WTC11 (cell line): ENCODE results near the gene RAB26. TPM values are rescaled to one million over a fixed set of nuclear protein-coding genes. Genes with fewer than 3 reads are reported as not detected.

Experiments
- ATAC-seq: fragments of 200-7000 bp; cut with Tn5 transposase; 2 replicates; pipeline ENCODE4 v1.10.0; 2021; ENCODE audit warnings: mild to moderate bottlenecking, moderate library complexity
- CTCF ChIA-PET: fragments of 300-600 bp; sonication (Branson Sonifier 250); formaldehyde crosslinking; loops from one replicate; lab custom pipeline; 2021; ENCODE audit warnings: antibody characterized with exemption; lab: Charles Lee
- POLR2A ChIA-PET: fragments of 350-600 bp; sonication (Branson Sonifier 250); formaldehyde crosslinking; loops from one replicate; lab custom pipeline; 2021; ENCODE audit warnings: antibody characterized with exemption; lab: Charles Lee
- DNase-seq: peaks from one replicate; pipeline ENCODE4 v3.0.0; 2021; ENCODE audit warnings: low spot score
- H3K27ac Mint-ChIP-seq: 2 replicates; pipeline ENCODE4 v1.8.0; 2021; ENCODE audit warnings: mixed read lengths
- H3K27me3 Mint-ChIP-seq: 2 replicates; pipeline ENCODE4 v1.8.0; 2021; ENCODE audit warnings: low read depth, mild to moderate bottlenecking, moderate library complexity, mixed read lengths
- H3K36me3 Mint-ChIP-seq: 2 replicates; pipeline ENCODE4 v1.8.0; 2021; ENCODE audit warnings: mixed read lengths
- H3K4me1 Mint-ChIP-seq: 2 replicates; pipeline ENCODE4 v1.8.0; 2022; ENCODE audit warnings: mixed read lengths
- H3K4me3 Mint-ChIP-seq: 2 replicates; pipeline ENCODE4 v1.8.0; 2021; ENCODE audit warnings: mild to moderate bottlenecking, moderate library complexity, mixed read lengths
- H3K9me3 Mint-ChIP-seq: 2 replicates; pipeline ENCODE4 v1.8.0; 2021; ENCODE audit warnings: mixed read lengths
- AFF4 ChIP-seq: sonication (generic); formaldehyde crosslinking; IDR thresholded peaks from 2 replicates; pipeline ENCODE4 v1.8.1; 2023; ENCODE audit warnings: mild to moderate bottlenecking, missing genetic modification reagents, borderline replicate concordance
- E2F4 ChIP-seq: sonication (generic); formaldehyde crosslinking; IDR thresholded peaks from 2 replicates; pipeline ENCODE4 v1.8.1; 2022; ENCODE audit warnings: low read depth, mild to moderate bottlenecking, moderate library complexity, missing genetic modification reagents, borderline replicate concordance
- EMX1 ChIP-seq: fragments of 250-450 bp; sonication (Bioruptor Pico); IDR thresholded peaks from 2 replicates; pipeline ENCODE4 v1.8.0; 2021; ENCODE audit warnings: mild to moderate bottlenecking
- ERG ChIP-seq: fragments of 250-450 bp; sonication (Bioruptor Pico); IDR thresholded peaks from 2 replicates; pipeline ENCODE4 v1.8.0; 2021; ENCODE audit warnings: mild to moderate bottlenecking
- FOXK1 ChIP-seq: sonication (generic); formaldehyde crosslinking; IDR thresholded peaks from 2 replicates; pipeline ENCODE4 v1.8.0; 2022; ENCODE audit warnings: mild to moderate bottlenecking, moderate library complexity, missing genetic modification reagents
- FOXP1 ChIP-seq: sonication (generic); formaldehyde crosslinking; IDR thresholded peaks from 2 replicates; pipeline ENCODE4 v1.8.0; 2022; ENCODE audit warnings: missing genetic modification reagents, mild to moderate bottlenecking, moderate library complexity, borderline replicate concordance
- FOXP4 ChIP-seq: sonication (generic); formaldehyde crosslinking; IDR thresholded peaks from 2 replicates; pipeline ENCODE4 v1.8.0; 2022; ENCODE audit warnings: mild to moderate bottlenecking, missing genetic modification reagents
- HMGA2 ChIP-seq: fragments of 250-450 bp; sonication (Bioruptor Pico); IDR thresholded peaks from 2 replicates; pipeline ENCODE4 v1.4.0; 2021; ENCODE audit warnings: mild to moderate bottlenecking, moderate library complexity
- IRF1 ChIP-seq: sonication (generic); formaldehyde crosslinking; IDR thresholded peaks from 2 replicates; pipeline ENCODE4 v1.8.0; 2023; ENCODE audit warnings: missing genetic modification reagents
- JAZF1 ChIP-seq: fragments of 250-450 bp; sonication (Bioruptor Pico); IDR thresholded peaks from 2 replicates; pipeline ENCODE4 v1.9.0; 2021; ENCODE audit warnings: moderate library complexity, mild to moderate bottlenecking, inconsistent platforms
- MXD4 ChIP-seq: fragments of 250-450 bp; sonication (Bioruptor Pico); IDR thresholded peaks from 2 replicates; pipeline ENCODE4 v1.8.0; 2021; ENCODE audit warnings: mild to moderate bottlenecking, moderate library complexity, borderline replicate concordance
- NR1H2 ChIP-seq: sonication (generic); formaldehyde crosslinking; IDR thresholded peaks from 2 replicates; pipeline ENCODE4 v1.9.0; 2021; ENCODE audit warnings: mild to moderate bottlenecking, moderate library complexity, missing genetic modification reagents
- OVOL2 ChIP-seq: fragments of 250-450 bp; sonication (Bioruptor Pico); IDR thresholded peaks from 2 replicates; pipeline ENCODE4 v1.9.0; 2021; ENCODE audit warnings: mild to moderate bottlenecking, borderline replicate concordance
- RORB ChIP-seq: fragments of 250-450 bp; sonication (Bioruptor Pico); IDR thresholded peaks from 2 replicates; pipeline ENCODE4 v1.9.0; 2021; ENCODE audit warnings: mild to moderate bottlenecking
- SMAD3 ChIP-seq: sonication (generic); formaldehyde crosslinking; IDR thresholded peaks from 2 replicates; pipeline ENCODE4 v1.8.0; 2022; ENCODE audit warnings: missing genetic modification reagents, mild to moderate bottlenecking, borderline replicate concordance
- TEAD4 ChIP-seq: sonication (generic); formaldehyde crosslinking; IDR thresholded peaks from 2 replicates; pipeline ENCODE4 v1.8.0; 2022; ENCODE audit warnings: mild to moderate bottlenecking, missing genetic modification reagents
- ZNF121 ChIP-seq: sonication (generic); formaldehyde crosslinking; IDR thresholded peaks from 2 replicates; pipeline ENCODE4 v1.8.0; 2023; ENCODE audit warnings: missing genetic modification reagents
- ZNF138 ChIP-seq: sonication (generic); formaldehyde crosslinking; conservative IDR thresholded peaks from 2 replicates; pipeline ENCODE4 v1.8.1; 2022; ENCODE audit warnings: mild to moderate bottlenecking, moderate library complexity, missing genetic modification reagents
- ZNF317 ChIP-seq: sonication (generic); formaldehyde crosslinking; IDR thresholded peaks from 2 replicates; pipeline ENCODE4 v1.8.1; 2023; ENCODE audit warnings: low read depth, mild to moderate bottlenecking, moderate library complexity, missing genetic modification reagents, borderline replicate concordance
- ZNF396 ChIP-seq: fragments of 250-450 bp; sonication (Bioruptor Pico); IDR thresholded peaks from 2 replicates; pipeline ENCODE4 v1.8.0; 2021; ENCODE audit warnings: mild to moderate bottlenecking, moderate library complexity, borderline replicate concordance
- ZNF416 ChIP-seq: fragments of 250-450 bp; sonication (Bioruptor Pico); IDR thresholded peaks from 2 replicates; pipeline ENCODE4 v1.9.0; 2021; ENCODE audit warnings: mild to moderate bottlenecking, inconsistent platforms
- ZNF425 ChIP-seq: fragments of 250-450 bp; sonication (Bioruptor Pico); conservative IDR thresholded peaks from 2 replicates; pipeline ENCODE4 v1.9.0; 2021; ENCODE audit warnings: mild to moderate bottlenecking
- total RNA-seq: library from RNA; stranded (reverse); gene quantifications from 3 replicates; pipeline ENCODE4 v1.2.3, GENCODE V29; 2021

The RAB26 gene
- total RNA-seq, 1 experiment from 2014 or later = 7.3 TPM

GRCh38 chr16:2155091-2155950 lies 6.9 kb downstream of the RAB26 start, which contains the start of gene TRAF7 (continued):
- TF ChIP-seq FOXP4 (CRISPR knock-in tag) (peak; percentile 75; the same call in 1 of the 2 replicates), ERG (CRISPR knock-in tag) (peak; percentile 83; the same call in 1 of the 2 replicates), FOXK1 (CRISPR knock-in tag) (no peak; the same call in 1 of the 2 replicates), OVOL2 (peak; percentile 77; the same call in 1 of the 2 replicates), HMGA2 (CRISPR knock-in tag) (0 out of 2 replicates have a peak, but pooled peaks have one; percentile 13), FOXP1 (CRISPR knock-in tag) (peak; percentile 65), NR1H2 (CRISPR knock-in tag) (no peak; the same call in 1 of the 2 replicates)
- TF ChIP-seq, all 79 proteins: peak for 38

GRCh38 chr16:2155977-2156848 lies 7.8 kb downstream of the RAB26 start:
- no peak for DNase-seq
- Mint-ChIP-seq H3K27ac (peak overlapping the region; percentile 93), H3K36me3 (peaks cover 35% of the 10 kb centered on the region), H3K27me3 (no peaks in the 10 kb centered on the region; the same call in 1 of the 2 replicates), H3K9me3 (no peaks in the 10 kb centered on the region), H3K4me1 (peaks cover 41% of the 10 kb centered on the region), H3K4me3 (peak overlapping the region; percentile 99)
- CTCF ChIA-PET = interaction anchor here (0.6 to 1.7 kb wide), 11 partner anchors 10 to 1630 kb away, joined by 3 to 16 read pairs (median 4); partner anchors contain the start of gene MAPK8IP3
- ATAC-seq = no peak
- POLR2A ChIA-PET = interaction anchor here (0.6 to 1.5 kb wide), 23 partner anchors 10 to 374 kb away, joined by 3 to 10 read pairs (median 4); partner anchors contain the start of genes AMDHD2, BRICD5, ECI1 and GFER
- TF ChIP-seq ZNF396 (CRISPR knock-in tag) (no peak), IRF1 (CRISPR knock-in tag) (no peak), ZNF317 (CRISPR knock-in tag) (no peak), ZNF138 (CRISPR knock-in tag) (no peak), ZNF121 (CRISPR knock-in tag) (no peak), JAZF1 (CRISPR knock-in tag) (no peak), ZNF425 (CRISPR knock-in tag) (no peak), RORB (CRISPR knock-in tag) (no peak), ZNF416 (CRISPR knock-in tag) (no peak), EMX1 (CRISPR knock-in tag) (no peak), SMAD3 (CRISPR knock-in tag) (no peak), AFF4 (no peak), MXD4 (CRISPR knock-in tag) (no peak), E2F4 (CRISPR knock-in tag) (no peak), TEAD4 (no peak)
